Neural progenitor cell (in vitro differentiated cells): ENCODE measurements around the gene MNT. TPM values are rescaled to one million over a fixed set of nuclear protein-coding genes. Genes with fewer than 3 reads are reported as not detected.
A peak's percentile ranks its signal among the peaks of the same experiment; 100 is the strongest.

Experiments
- DNase-seq: peaks from one replicate; pipeline ENCODE4 v3.0.0-alpha.2; 2016; ENCODE audit warnings: low spot score
- H2AFZ ChIP-seq: fragments of 200-600 bp; sonication (generic); replicated peaks from 2 replicates; pipeline ENCODE4 v1.6.1; 2016; ENCODE audit warnings: antibody characterized with exemption
- H3F3A ChIP-seq: fragments of 200-600 bp; sonication (generic); 2 replicates; pipeline ENCODE4 v1.6.1; 2016; ENCODE audit warnings: antibody characterized with exemption, low read depth
- H3K27ac ChIP-seq: fragments of 200-600 bp; sonication (generic); 2 replicates; pipeline ENCODE4 v1.5.1; 2016; ENCODE audit warnings: mild to moderate bottlenecking
- H3K27me3 ChIP-seq: fragments of 200-600 bp; sonication (generic); 2 replicates; pipeline ENCODE4 v1.6.1; 2016; ENCODE audit warnings: mild to moderate bottlenecking, moderate library complexity
- H3K36me3 ChIP-seq: fragments of 200-600 bp; sonication (generic); 2 replicates; pipeline ENCODE4 v1.5.1; 2016
- H3K4me1 ChIP-seq: fragments of 200-600 bp; sonication (generic); 2 replicates; pipeline ENCODE4 v1.6.1; 2016; ENCODE audit warnings: mixed run types
- H3K4me2 ChIP-seq: fragments of 200-600 bp; sonication (generic); 2 replicates; pipeline ENCODE4 v1.6.1; 2016
- H3K4me3 ChIP-seq: fragments of 200-600 bp; sonication (generic); 2 replicates; pipeline ENCODE4 v1.5.1; 2016
- H3K79me2 ChIP-seq: fragments of 200-600 bp; sonication (generic); 2 replicates; pipeline ENCODE4 v1.6.1; 2016; ENCODE audit warnings: low read depth
- H3K9ac ChIP-seq: fragments of 200-600 bp; sonication (generic); 2 replicates; pipeline ENCODE4 v1.6.1; 2016
- H3K9me3 ChIP-seq: fragments of 200-600 bp; sonication (generic); 2 replicates; pipeline ENCODE4 v1.5.1; 2016; ENCODE audit warnings: low read depth
- H4K20me1 ChIP-seq: fragments of 200-600 bp; sonication (generic); 2 replicates; pipeline ENCODE4 v1.6.1; 2016; ENCODE audit warnings: low read depth
- H3K27ac Mint-ChIP-seq: 3 replicates; pipeline ENCODE4 v1.8.0; 2021; ENCODE audit warnings: mixed read lengths
- H3K27me3 Mint-ChIP-seq: 2 replicates; pipeline ENCODE4 v1.8.0; 2022; ENCODE audit warnings: low read depth, mild to moderate bottlenecking, inconsistent platforms, moderate library complexity, mixed read lengths; ENCODE audit not compliant: insufficient read depth
- H3K36me3 Mint-ChIP-seq: 3 replicates; pipeline ENCODE4 v1.8.0; 2021; ENCODE audit warnings: mixed read lengths
- H3K4me1 Mint-ChIP-seq: 3 replicates; pipeline ENCODE4 v1.8.0; 2021; ENCODE audit warnings: mixed read lengths
- H3K4me3 Mint-ChIP-seq: 3 replicates; pipeline ENCODE4 v1.8.0; 2021; ENCODE audit warnings: mild to moderate bottlenecking, moderate library complexity, mixed read lengths
- H3K9me3 Mint-ChIP-seq: 3 replicates; pipeline ENCODE4 v1.8.0; 2020; ENCODE audit warnings: mixed read lengths
- CTCF ChIP-seq: fragments of 200-600 bp; sonication (generic); IDR thresholded peaks from 2 replicates; pipeline ENCODE4 v1.5.1; 2017; ENCODE audit warnings: antibody characterized with exemption, mild to moderate bottlenecking
- EZH2 ChIP-seq: fragments of 200-600 bp; sonication (generic); IDR thresholded peaks from 2 replicates; pipeline ENCODE4 v1.6.1; 2017; ENCODE audit warnings: antibody characterized with exemption, mild to moderate bottlenecking, moderate library complexity
- EZH2phosphoT487 ChIP-seq: fragments of 200-600 bp; sonication (generic); IDR thresholded peaks from 2 replicates; pipeline ENCODE4 v1.6.1; 2017; ENCODE audit warnings: antibody characterized with exemption
- total RNA-seq: library from RNA; depleted of rRNA; stranded (reverse); fragments of >200 nt; gene quantifications from 2 replicates; pipeline ENCODE4 v1.2.3, GENCODE V29; 2015; ENCODE audit warnings: low replicate concordance

MNT gene
- total RNA-seq, 1 donor from 2014 or later: 2.2 TPM

- Mint-ChIP-seq H3K4me1 (peaks cover 23% of the 10 kb centered on the region), H3K36me3 (peaks cover 23% of the 10 kb centered on the region), H3K4me3 (no peak overlapping the region), H3K9me3 (peaks cover 10% of the 10 kb centered on the region), H3K27ac (no peak overlapping the region), H3K27me3 (peaks cover 4% of the 10 kb centered on the region)
- H3K27me3 ChIP-seq: no peaks in the 10 kb centered on the region
- H3K79me2 ChIP-seq: peaks cover 15% of the 10 kb centered on the region
- no peaks in the 10 kb centered on the region for H3F3A ChIP-seq
- H3K36me3 ChIP-seq: peaks cover 6% of the 10 kb centered on the region
- no peak overlapping the region for H2AFZ ChIP-seq
- H3K9ac ChIP-seq: no peak overlapping the region
- no peak overlapping the region for H3K4me2 ChIP-seq
- no peak overlapping the region for H3K4me3 ChIP-seq
- DNase-seq: no peak
- no peak overlapping the region for H3K27ac ChIP-seq
- H4K20me1 ChIP-seq: no peaks in the 10 kb centered on the region
- TF ChIP-seq EZH2 (no peak), EZH2phosphoT487 (no peak), CTCF (no peak)
- no peaks in the 10 kb centered on the region for H3K4me1 ChIP-seq
- no peaks in the 10 kb centered on the region for H3K9me3 ChIP-seq
Measured at GRCh38 chr17:2445638-2446037, 44.8 kb upstream of the MNT start.

GRCh38 chr17:2444382-2444781, 43.5 kb upstream of the MNT start:
- Histone ChIP-seq H3K4me1 (no peaks in the 10 kb centered on the region), H3F3A (no peaks in the 10 kb centered on the region), H3K4me3 (no peak overlapping the region), H3K4me2 (no peak overlapping the region), H3K9ac (no peak overlapping the region), H4K20me1 (no peaks in the 10 kb centered on the region), H3K27ac (no peak overlapping the region), H2AFZ (no peak overlapping the region), H3K36me3 (peaks cover 6% of the 10 kb centered on the region), H3K79me2 (peaks cover 15% of the 10 kb centered on the region), H3K9me3 (no peaks in the 10 kb centered on the region), H3K27me3 (no peaks in the 10 kb centered on the region)
- peaks cover 10% of the 10 kb centered on the region for H3K9me3 Mint-ChIP-seq
- DNase-seq: no peak
- peaks cover 13% of the 10 kb centered on the region for H3K4me1 Mint-ChIP-seq
- peaks cover 23% of the 10 kb centered on the region for H3K36me3 Mint-ChIP-seq
- H3K4me3 Mint-ChIP-seq: no peak overlapping the region
- no peak for TF ChIP-seq EZH2phosphoT487
- TF ChIP-seq CTCF: no peak
- no peak for TF ChIP-seq EZH2
- peaks cover 4% of the 10 kb centered on the region for H3K27me3 Mint-ChIP-seq
- no peak overlapping the region for H3K27ac Mint-ChIP-seq

- no peak overlapping the region for H3K4me2 ChIP-seq
- H3K4me1 ChIP-seq: no peaks in the 10 kb centered on the region
- no peak overlapping the region for H3K27ac ChIP-seq
- H3K79me2 ChIP-seq: peaks cover 15% of the 10 kb centered on the region
- TF ChIP-seq CTCF (no peak), EZH2 (no peak), EZH2phosphoT487 (no peak)
- no peaks in the 10 kb centered on the region for H4K20me1 ChIP-seq
- H3K9me3 ChIP-seq: no peaks in the 10 kb centered on the region
- peaks cover 6% of the 10 kb centered on the region for H3K36me3 ChIP-seq
- Mint-ChIP-seq H3K36me3 (peaks cover 31% of the 10 kb centered on the region), H3K4me1 (peaks cover 19% of the 10 kb centered on the region), H3K27me3 (peaks cover 4% of the 10 kb centered on the region), H3K27ac (peak overlapping the region; percentile 2), H3K4me3 (no peak overlapping the region), H3K9me3 (peaks cover 10% of the 10 kb centered on the region)
- H2AFZ ChIP-seq: no peak overlapping the region
- no peak overlapping the region for H3K4me3 ChIP-seq
- peaks cover 4% of the 10 kb centered on the region for H3F3A ChIP-seq
- H3K9ac ChIP-seq: no peak overlapping the region
- no peak for DNase-seq
- H3K27me3 ChIP-seq: no peaks in the 10 kb centered on the region
Measured at GRCh38 chr17:2442166-2442565, 41.3 kb upstream of the MNT start.
